Smooth muscle cell (in vitro differentiated cells): Measurements from ENCODE around the gene GRM8. TPM values are rescaled to one million over a fixed set of nuclear protein-coding genes. Genes with fewer than 3 reads are reported as not detected.

Source experiments
- DNase-seq: peaks from one replicate; lab custom pipeline; 2025; ENCODE audit not compliant: unreplicated experiment; lab: John Stamatoyannopoulos, UW
- H2AFZ ChIP-seq: fragments of 200-600 bp; sonication (generic); 2 replicates; pipeline ENCODE4 v1.6.0; 2016; ENCODE audit warnings: antibody characterized with exemption, low read depth, mild to moderate bottlenecking
- H3F3A ChIP-seq: fragments of 200-600 bp; sonication (generic); 2 replicates; pipeline ENCODE4 v1.6.0; 2017; ENCODE audit warnings: antibody characterized with exemption, low read depth
- H3K27ac ChIP-seq: fragments of 200-600 bp; sonication (generic); 2 replicates; pipeline ENCODE4 v1.5.1; 2016; ENCODE audit warnings: low read depth, mild to moderate bottlenecking
- H3K27me3 ChIP-seq: fragments of 200-600 bp; sonication (generic); 2 replicates; pipeline ENCODE4 v1.6.1; 2016; ENCODE audit warnings: low read depth, mild to moderate bottlenecking
- H3K36me3 ChIP-seq: fragments of 200-600 bp; sonication (generic); 2 replicates; pipeline ENCODE4 v1.5.1; 2016; ENCODE audit warnings: low read depth
- H3K4me1 ChIP-seq: fragments of 200-600 bp; sonication (generic); 2 replicates; pipeline ENCODE4 v1.5.1; 2016; ENCODE audit warnings: low read depth
- H3K4me2 ChIP-seq: fragments of 200-600 bp; sonication (generic); 2 replicates; pipeline ENCODE4 v1.6.0; 2016; ENCODE audit warnings: mild to moderate bottlenecking
- H3K4me3 ChIP-seq: fragments of 200-600 bp; sonication (generic); 2 replicates; pipeline ENCODE4 v1.5.1; 2016; ENCODE audit warnings: mild to moderate bottlenecking
- H3K79me2 ChIP-seq: fragments of 200-600 bp; sonication (generic); 2 replicates; pipeline ENCODE4 v1.6.0; 2016; ENCODE audit warnings: low read depth, mild to moderate bottlenecking
- H3K9ac ChIP-seq: fragments of 200-600 bp; sonication (generic); 2 replicates; pipeline ENCODE4 v1.6.0; 2016; ENCODE audit warnings: low read depth
- H3K9me3 ChIP-seq: fragments of 200-600 bp; sonication (generic); replicated peaks from 2 replicates; pipeline ENCODE4 v1.5.1; 2016; ENCODE audit warnings: low read depth
- H4K20me1 ChIP-seq: fragments of 200-600 bp; sonication (generic); 2 replicates; pipeline ENCODE4 v1.6.0; 2016; ENCODE audit warnings: low read depth
- CTCF ChIP-seq: fragments of 200-600 bp; sonication (generic); IDR thresholded peaks from 2 replicates; pipeline ENCODE4 v1.5.1; 2017; ENCODE audit warnings: borderline replicate concordance, mild to moderate bottlenecking, antibody characterized with exemption; ENCODE audit not compliant: insufficient read depth, poor library complexity, severe bottlenecking
- WGBS: methylation state at CpG from one replicate; pipeline ENCODE4 v1.1.7; 2016; ENCODE audit warnings: low lambda C conversion rate; 5-methylcytosine and 5-hydroxymethylcytosine counted together
- polyA plus RNA-seq: library from polyadenylated mRNA; unstranded; fragments of >200 nt; fragmentation: Nextera tagmentation; extraction: Ambion mirVana; gene quantifications from 2 replicates; pipeline ENCODE4 v1.2.1, GENCODE V29; 2016
- total RNA-seq: library from RNA; depleted of rRNA; stranded (reverse); fragments of >200 nt; gene quantifications from 2 replicates; pipeline ENCODE4 v1.2.3, GENCODE V29; 2014

Gene GRM8
- total and polyA plus RNA-seq, 2 experiments from 2014 or later = 9.8 to 20.5 TPM

- Histone ChIP-seq H3K4me2 (no peak overlapping the region), H3K9me3 (no peaks in the 10 kb centered on the region), H3K36me3 (no peaks in the 10 kb centered on the region), H2AFZ (no peak overlapping the region), H3K9ac (no peak overlapping the region), H3K4me3 (no peak overlapping the region), H3K27me3 (no peaks in the 10 kb centered on the region), H3F3A (no peaks in the 10 kb centered on the region), H3K79me2 (no peaks in the 10 kb centered on the region), H4K20me1 (no peaks in the 10 kb centered on the region), H3K4me1 (no peaks in the 10 kb centered on the region), H3K27ac (no peak overlapping the region)
- no peak for TF ChIP-seq CTCF
- DNase-seq = no peak
- WGBS = 26% methylated on average over 1 of the region's 1 CpG
Measured at GRCh38 chr7:126495001-126495400, 757.7 kb downstream of the GRM8 start.

- no peaks in the 10 kb centered on the region for H3K27me3 ChIP-seq
- no peaks in the 10 kb centered on the region for H4K20me1 ChIP-seq
- H3K9me3 ChIP-seq = no peaks in the 10 kb centered on the region
- TF ChIP-seq CTCF = no peak
- DNase-seq = no peak
- WGBS = 41% methylated on average over 2 of the region's 2 CpGs
- no peak overlapping the region for H3K4me2 ChIP-seq
- no peaks in the 10 kb centered on the region for H3K79me2 ChIP-seq
- no peaks in the 10 kb centered on the region for H3F3A ChIP-seq
- no peaks in the 10 kb centered on the region for H3K36me3 ChIP-seq
- H3K9ac ChIP-seq = no peak overlapping the region
- no peak overlapping the region for H3K4me3 ChIP-seq
- H2AFZ ChIP-seq = no peak overlapping the region
- H3K4me1 ChIP-seq = no peaks in the 10 kb centered on the region
- H3K27ac ChIP-seq = no peak overlapping the region
Measured at GRCh38 chr7:126493801-126494200, 758.9 kb downstream of the GRM8 start.

GRCh38 chr7:126489874-126490273 lies 762.9 kb downstream of the GRM8 start:
- no peak overlapping the region for H3K27ac ChIP-seq
- no peaks in the 10 kb centered on the region for H3K79me2 ChIP-seq
- H3K9me3 ChIP-seq = no peaks in the 10 kb centered on the region
- no peaks in the 10 kb centered on the region for H3F3A ChIP-seq
- H3K4me3 ChIP-seq = no peak overlapping the region
- no peak for DNase-seq
- 100% methylated on average over 2 of the region's 2 CpGs for WGBS
- H3K4me2 ChIP-seq = no peak overlapping the region
- H3K4me1 ChIP-seq = no peaks in the 10 kb centered on the region
- H3K27me3 ChIP-seq = no peaks in the 10 kb centered on the region
- no peaks in the 10 kb centered on the region for H3K36me3 ChIP-seq
- H2AFZ ChIP-seq = no peak overlapping the region
- H3K9ac ChIP-seq = no peak overlapping the region
- no peaks in the 10 kb centered on the region for H4K20me1 ChIP-seq
- TF ChIP-seq CTCF = no peak

GRCh38 chr7:126487728-126488442 lies 764.9 kb downstream of the GRM8 start:
- Histone ChIP-seq H3K27me3 (no peaks in the 10 kb centered on the region), H3K36me3 (no peaks in the 10 kb centered on the region), H3K27ac (no peak overlapping the region), H3K4me2 (no peak overlapping the region), H2AFZ (no peak overlapping the region), H3K4me3 (no peak overlapping the region), H3F3A (no peaks in the 10 kb centered on the region), H3K4me1 (no peaks in the 10 kb centered on the region), H4K20me1 (no peaks in the 10 kb centered on the region), H3K9me3 (no peaks in the 10 kb centered on the region), H3K9ac (no peak overlapping the region), H3K79me2 (no peaks in the 10 kb centered on the region)
- DNase-seq = no peak
- TF ChIP-seq CTCF = no peak
- WGBS = 95% methylated on average over 4 of the region's 4 CpGs
